ENCODE measurements around the gene TMEM235.
"Not testable (repeated sequence)": the region's sequence is repeated elsewhere in the genome, so short reads cannot be mapped to it uniquely, and the experiment has no call there.

Gene TMEM235

GRCh38 chr17:78250891-78251772 is 19.7 kb downstream of the TMEM235 start:
- TF ChIP-seq CTCF (conservative IDR thresholded peaks at IDR 0.05; ENCODE audit: control insufficient read depth, insufficient read depth, low read depth, low read length) = peak; percentile 92
- DNase-seq (ENCODE audit: low read depth) = peak; percentile 77
- H3K4me3 ChIP-seq (ENCODE audit: control insufficient read depth, low read depth, low read length) = no peak overlapping the region

- no peak for DNase-seq (ENCODE audit: low read depth)
- TF ChIP-seq CTCF (conservative IDR thresholded peaks at IDR 0.05; ENCODE audit: control insufficient read depth, insufficient read depth, low read depth, low read length) = no peak
- H3K4me3 ChIP-seq (ENCODE audit: control insufficient read depth, low read depth, low read length) = no peak overlapping the region
Observed at GRCh38 chr17:78251773-78252103, 20.3 kb downstream of the TMEM235 start.

GRCh38 chr17:78252111-78252634 is 20.7 kb downstream of the TMEM235 start:
- DNase-seq (ENCODE audit: low read depth) = no peak
- TF ChIP-seq CTCF (conservative IDR thresholded peaks at IDR 0.05; ENCODE audit: control insufficient read depth, insufficient read depth, low read depth, low read length) = no peak
- no peak overlapping the region for H3K4me3 ChIP-seq (ENCODE audit: control insufficient read depth, low read depth, low read length)

GRCh38 chr17:78252701-78253635 is 21.5 kb downstream of the TMEM235 start:
- no peak overlapping the region for H3K4me3 ChIP-seq (ENCODE audit: control insufficient read depth, low read depth, low read length)
- TF ChIP-seq CTCF (conservative IDR thresholded peaks at IDR 0.05; ENCODE audit: control insufficient read depth, insufficient read depth, low read depth, low read length) = no peak
- no peak for DNase-seq (ENCODE audit: low read depth)

- H3K4me3 ChIP-seq (ENCODE audit: control insufficient read depth, low read depth, low read length) = peak overlapping the region; percentile 73
Observed at GRCh38 chr17:78253636-78253945, 22.2 kb downstream of the TMEM235 start.

GRCh38 chr17:78253946-78254672 is 22.7 kb downstream of the TMEM235 start:
- no peak for TF ChIP-seq CTCF (conservative IDR thresholded peaks at IDR 0.05; ENCODE audit: control insufficient read depth, insufficient read depth, low read depth, low read length)
- peak; percentile 67 for DNase-seq (ENCODE audit: low read depth)
- peak overlapping the region; percentile 73 for H3K4me3 ChIP-seq (ENCODE audit: control insufficient read depth, low read depth, low read length)

More at GRCh38 chr17:78253636-78253945, 22.2 kb downstream of the TMEM235 start:
- not testable (repeated sequence) for DNase-seq (ENCODE audit: low read depth)
